ENCODE data around the gene CFAP61. TPM values are rescaled to one million over a fixed set of nuclear protein-coding genes. Genes with fewer than 3 reads are reported as not detected.

Gene CFAP61
- total RNA-seq, 1 experiment from 2014 or later: 0.61 TPM

- H3K4me1 Mint-ChIP-seq: peaks cover 5% of the 10 kb centered on the region
- peaks cover 86% of the 10 kb centered on the region for H3K36me3 Mint-ChIP-seq
- DNase-seq (ENCODE audit: low spot score) (no peak), ATAC-seq (no peak)
- TF ChIP-seq GTF2I (CRISPR knock-in tag; conservative IDR thresholded peaks at IDR 0.05) (no peak), ATF1 (CRISPR knock-in tag; IDR thresholded peaks at IDR 0.05) (no peak), ZNF138 (CRISPR knock-in tag; conservative IDR thresholded peaks at IDR 0.05) (no peak), FOXP4 (CRISPR knock-in tag; IDR thresholded peaks at IDR 0.05) (no peak)
- no peaks in the 10 kb centered on the region for H3K9me3 Mint-ChIP-seq
- no peaks in the 10 kb centered on the region for H3K27me3 Mint-ChIP-seq (ENCODE audit: low read depth)
- ChIA-PET CTCF (no interaction called here), POLR2A (no interaction called here)
- peak overlapping the region; percentile 37 for H3K27ac Mint-ChIP-seq
- no peak overlapping the region for H3K4me3 Mint-ChIP-seq
Observed at GRCh38 chr20:20038586-20038985, 13.7 kb upstream of the CFAP61 start.

- Mint-ChIP-seq H3K27ac (no peak overlapping the region), H3K4me1 (peaks cover 5% of the 10 kb centered on the region), H3K36me3 (peaks cover 86% of the 10 kb centered on the region), H3K27me3 (ENCODE audit: low read depth) (no peaks in the 10 kb centered on the region), H3K4me3 (no peak overlapping the region), H3K9me3 (no peaks in the 10 kb centered on the region)
- no peak for ATAC-seq
- ChIA-PET CTCF (no interaction called here), POLR2A (interaction anchor here (0.7 kb wide), 1 partner anchor 13 kb away, joined by 5 read pairs; no protein-coding TSS in a partner anchor)
- DNase-seq (ENCODE audit: low spot score): no peak
- TF ChIP-seq MAX (CRISPR knock-in tag; IDR thresholded peaks at IDR 0.05) (no peak), USF1 (CRISPR knock-in tag; IDR thresholded peaks at IDR 0.05) (no peak), HMGXB4 (CRISPR knock-in tag; IDR thresholded peaks at IDR 0.05) (no peak), CREM (CRISPR knock-in tag; IDR thresholded peaks at IDR 0.05) (no peak), ATF2 (CRISPR knock-in tag; IDR thresholded peaks at IDR 0.05; ENCODE audit: borderline replicate concordance, low read depth) (no peak), TP53 (CRISPR knock-in tag; IDR thresholded peaks at IDR 0.05) (no peak), IRF1 (CRISPR knock-in tag; IDR thresholded peaks at IDR 0.05) (no peak), ZNF671 (CRISPR knock-in tag; IDR thresholded peaks at IDR 0.05) (no peak), ELF4 (CRISPR knock-in tag; IDR thresholded peaks at IDR 0.05; ENCODE audit: low read depth) (no peak), NR1H2 (CRISPR knock-in tag; IDR thresholded peaks at IDR 0.05) (no peak), ATF6 (CRISPR knock-in tag; IDR thresholded peaks at IDR 0.05) (no peak), ZNF232 (CRISPR knock-in tag; IDR thresholded peaks at IDR 0.05) (no peak), CDX4 (CRISPR knock-in tag; IDR thresholded peaks at IDR 0.05; ENCODE audit: borderline replicate concordance) (no peak), ZNF423 (CRISPR knock-in tag; IDR thresholded peaks at IDR 0.05) (no peak), ZNF425 (CRISPR knock-in tag; conservative IDR thresholded peaks at IDR 0.05) (no peak), FOXJ3 (CRISPR knock-in tag; IDR thresholded peaks at IDR 0.05; ENCODE audit: borderline replicate concordance) (no peak)
Observed at GRCh38 chr20:20039752-20040387, 12.5 kb upstream of the CFAP61 start.
